Measurements from ENCODE around the gene KCNQ1. TPM values are rescaled to one million over a fixed set of nuclear protein-coding genes. Genes with fewer than 3 reads are reported as not detected.

KCNQ1 gene
- polyA plus RNA-seq, 1 donor (not counting 4 experiments of a cell fraction or from before 2014, with no cell fraction given) = not detected

DNA sequence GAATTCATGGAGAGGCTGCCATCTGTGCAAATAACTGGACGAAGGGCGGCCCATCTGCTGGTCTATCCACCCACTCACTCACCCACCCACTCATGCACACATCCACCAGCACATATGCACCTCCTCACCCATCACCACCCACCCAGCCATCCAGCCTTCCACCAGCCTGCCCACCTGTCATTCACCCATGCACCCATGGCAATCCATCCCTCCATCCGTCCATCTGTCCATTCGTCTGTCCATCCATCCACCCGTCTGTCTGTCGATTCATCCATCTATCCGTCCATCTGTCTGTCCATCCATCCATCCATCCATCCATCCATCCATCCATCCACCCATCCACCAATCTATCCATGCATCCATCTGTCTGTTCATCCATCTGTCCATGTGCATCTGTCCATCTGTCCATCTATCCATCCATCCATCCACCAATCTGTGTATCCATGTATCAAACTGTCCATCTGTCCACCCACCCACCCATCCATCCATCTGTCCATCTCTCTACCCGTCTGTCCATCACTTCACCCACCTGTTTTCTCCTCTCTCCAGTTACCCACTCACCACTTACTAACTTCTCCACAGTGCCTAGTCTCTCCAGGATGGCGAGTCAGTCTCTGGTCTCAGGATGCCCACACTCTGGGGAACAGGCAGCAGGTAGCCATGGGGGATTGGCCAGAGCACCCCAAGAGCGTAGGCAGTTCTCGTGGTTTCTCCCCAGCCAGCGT lies 9.4 kb upstream of the KCNQ1 start:
- Histone ChIP-seq H3K36me3 (ENCODE audit: control insufficient read depth in 2 of 2, extremely low read depth in 1 of 2, insufficient read depth in 2 of 2, low read length in 2 of 2) (no peaks in the 10 kb centered on the region), H3K4me3 (ENCODE audit: control insufficient read depth in 2 of 3, extremely low read depth in 1 of 3, insufficient read depth in 2 of 3, low read depth in 1 of 3, low read length in 3 of 3) (no peak overlapping the region), H3K27ac (ENCODE audit: control insufficient read depth, insufficient read depth, low read length) (no peak overlapping the region), H2AFZ (ENCODE audit: control insufficient read depth, low read length) (no peak overlapping the region), H3K4me2 (ENCODE audit: control insufficient read depth, extremely low read depth, insufficient read depth, low read depth, low read length) (no peak overlapping the region), H3K9me3 (ENCODE audit: control insufficient read depth, low read depth, low read length) (no peaks in the 10 kb centered on the region), H3K27me3 (ENCODE audit: control insufficient read depth, extremely low read depth, insufficient read depth, low read length) (no peaks in the 10 kb centered on the region), H3K9me1 (ENCODE audit: control insufficient read depth, extremely low read depth, insufficient read depth, low read length) (no peaks in the 10 kb centered on the region), H3K9ac (ENCODE audit: control insufficient read depth, extremely low read depth, insufficient read depth, low read length) (no peak overlapping the region), H4K20me1 (ENCODE audit: control insufficient read depth, extremely low read depth, insufficient read depth, low read length) (no peaks in the 10 kb centered on the region), H3K4me1 (ENCODE audit: control insufficient read depth, extremely low read depth, insufficient read depth, low read length) (no peaks in the 10 kb centered on the region), H3K79me2 (ENCODE audit: control insufficient read depth, insufficient read depth, low read length) (no peaks in the 10 kb centered on the region)
- dilution Hi-C loops (cut with MboI; ENCODE audit: extremely low pct_ligation_motif_present, low sequenced_read_pairs) = no loop called here
- TF ChIP-seq CTCF (optimal IDR thresholded peaks at IDR 0.05 in 1 of 3, IDR thresholded peaks at IDR 0.05 in 1 of 3, conservative IDR thresholded peaks at IDR 0.05 in 1 of 3; ENCODE audit: extremely low read depth in 1 of 3, insufficient read depth in 2 of 3, low read length in 3 of 3) (no peak), EZH2 (IDR thresholded peaks at IDR 0.05; ENCODE audit: low read length) (no peak)
- FAIRE-seq (no peak), DNase-seq (ENCODE audit: low read depth, low spot score) (no peak)

DNA sequence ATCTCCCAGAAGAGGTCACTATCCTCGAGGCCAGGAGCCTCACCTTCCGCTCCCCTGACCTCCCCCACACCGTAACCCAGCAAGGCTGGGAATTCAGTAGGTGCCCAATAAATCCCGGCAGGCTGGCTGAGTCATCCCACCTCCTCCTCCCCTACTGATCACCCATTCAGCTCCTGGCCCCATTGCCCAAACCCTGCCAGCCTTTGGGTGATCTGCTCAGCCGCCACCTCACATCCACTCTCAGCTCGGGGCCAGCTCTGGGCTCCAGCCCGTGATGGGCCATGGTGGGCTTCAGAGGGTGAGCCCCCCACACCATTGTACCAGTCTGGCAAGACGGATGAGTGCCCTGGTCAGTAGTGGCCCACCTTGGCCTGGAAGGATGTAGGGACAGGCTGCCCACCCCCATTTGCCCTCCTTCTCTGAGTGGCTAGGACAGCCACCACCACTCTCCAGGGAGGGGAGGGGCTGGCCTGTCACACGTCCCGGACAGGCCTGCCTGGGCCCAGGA lies 8.7 kb upstream of the KCNQ1 start:
- no peaks in the 10 kb centered on the region for H3K36me3 ChIP-seq (ENCODE audit: control insufficient read depth in 2 of 2, extremely low read depth in 1 of 2, insufficient read depth in 2 of 2, low read length in 2 of 2)
- no peaks in the 10 kb centered on the region for H3K9me3 ChIP-seq (ENCODE audit: control insufficient read depth, low read depth, low read length)
- no peak overlapping the region for H3K27ac ChIP-seq (ENCODE audit: control insufficient read depth, insufficient read depth, low read length)
- H3K4me2 ChIP-seq (ENCODE audit: control insufficient read depth, extremely low read depth, insufficient read depth, low read depth, low read length) = no peak overlapping the region
- no peaks in the 10 kb centered on the region for H3K4me1 ChIP-seq (ENCODE audit: control insufficient read depth, extremely low read depth, insufficient read depth, low read length)
- no peaks in the 10 kb centered on the region for H3K27me3 ChIP-seq (ENCODE audit: control insufficient read depth, extremely low read depth, insufficient read depth, low read length)
- no peak overlapping the region for H2AFZ ChIP-seq (ENCODE audit: control insufficient read depth, low read length)
- no peak for FAIRE-seq
- no peak for DNase-seq (ENCODE audit: low read depth, low spot score)
- dilution Hi-C loops (cut with MboI; ENCODE audit: extremely low pct_ligation_motif_present, low sequenced_read_pairs) = no loop called here
- no peaks in the 10 kb centered on the region for H3K79me2 ChIP-seq (ENCODE audit: control insufficient read depth, insufficient read depth, low read length)
- no peaks in the 10 kb centered on the region for H4K20me1 ChIP-seq (ENCODE audit: control insufficient read depth, extremely low read depth, insufficient read depth, low read length)
- no peak overlapping the region for H3K4me3 ChIP-seq (ENCODE audit: control insufficient read depth in 2 of 3, extremely low read depth in 1 of 3, insufficient read depth in 2 of 3, low read depth in 1 of 3, low read length in 3 of 3)
- no peak for TF ChIP-seq EZH2 (IDR thresholded peaks at IDR 0.05; ENCODE audit: low read length)
- TF ChIP-seq CTCF (optimal IDR thresholded peaks at IDR 0.05 in 1 of 3, IDR thresholded peaks at IDR 0.05 in 1 of 3, conservative IDR thresholded peaks at IDR 0.05 in 1 of 3; ENCODE audit: extremely low read depth in 1 of 3, insufficient read depth in 2 of 3, low read length in 3 of 3) = no peak
- no peaks in the 10 kb centered on the region for H3K9me1 ChIP-seq (ENCODE audit: control insufficient read depth, extremely low read depth, insufficient read depth, low read length)
- no peak overlapping the region for H3K9ac ChIP-seq (ENCODE audit: control insufficient read depth, extremely low read depth, insufficient read depth, low read length)

All from keratinocyte (primary cell).